HepG2 (cell line): ENCODE measurements around the gene ALDH16A1. TPM values are rescaled to one million over a fixed set of nuclear protein-coding genes. Genes with fewer than 3 reads are reported as not detected.
A peak's percentile ranks its signal among the peaks of the same experiment; 100 is the strongest.

Experiments
- CENPT ChIP-seq: sonication (generic); formaldehyde crosslinking; IDR thresholded peaks from 2 replicates; pipeline ENCODE4 v1.8.0; 2022; ENCODE audit warnings: low read depth, mild to moderate bottlenecking, moderate library complexity, missing genetic modification reagents
- CREB1 ChIP-seq, 2 experiments: fragments of 450-650 bp in 1 of 2; IDR thresholded peaks; 2 replicates each; pipeline ENCODE4 v1.6.1; 2016 to 2017; ENCODE audit warnings: control low read depth in 1 of 2, mild to moderate bottlenecking in 1 of 2, missing compliant biosample characterization in 1 of 2, missing genetic modification characterization in 1 of 2
- GPN1 ChIP-seq: sonication (generic); formaldehyde crosslinking; IDR thresholded peaks from 2 replicates; pipeline ENCODE4 v1.5.1; 2020; ENCODE audit warnings: missing genetic modification reagents, borderline replicate concordance
- MAFF ChIP-seq: IDR thresholded peaks from 2 replicates; pipeline ENCODE4 v1.6.1; 2011; ENCODE audit warnings: low read depth, low read length, improper control_type of control experiment
- ZFYVE20 ChIP-seq: sonication (generic); formaldehyde crosslinking; IDR thresholded peaks from 2 replicates; pipeline ENCODE4 v1.8.0; 2023; ENCODE audit warnings: low read depth, mild to moderate bottlenecking, moderate library complexity, missing genetic modification reagents, borderline replicate concordance
- ZNF101 ChIP-seq: sonication (generic); formaldehyde crosslinking; IDR thresholded peaks from 2 replicates; pipeline ENCODE4 v1.4.0; 2020; ENCODE audit warnings: mild to moderate bottlenecking, low read depth, missing genetic modification reagents, borderline replicate concordance
- ZNF30 ChIP-seq: sonication (generic); formaldehyde crosslinking; IDR thresholded peaks from 2 replicates; pipeline ENCODE4 v1.5.0; 2020; ENCODE audit warnings: mild to moderate bottlenecking, missing genetic modification reagents
- ZNF850 ChIP-seq: sonication (generic); formaldehyde crosslinking; conservative IDR thresholded peaks from 2 replicates; pipeline ENCODE4 v1.9.0; 2021; ENCODE audit warnings: mild to moderate bottlenecking, missing genetic modification reagents
- polyA plus RNA-seq, 8 experiments: library from polyadenylated mRNA; depleted of rRNA in 3 of 8; stranded (reverse) in 7 of 8; unstranded in 1 of 8; fragments of >200 nt; fragmentation: Illumina TruSeq in 4 of 8; extraction: Trizol in 4 of 8; gene quantifications; 2 replicates each; pipeline versions ENCODE4 v1.2.1 to v1.2.3, GENCODE V29; 2011 to 2016; ENCODE audit warnings: low read depth in 4 of 8, missing spikeins in 1 of 8, mixed read lengths in 1 of 8; ENCODE audit not compliant: insufficient read depth in 1 of 8
- total RNA-seq, 5 experiments: library from RNA; depleted of rRNA; stranded (reverse); fragments of >200 nt; fragmentation: Illumina TruSeq; extraction: Trizol; gene quantifications; 2 replicates each; pipeline ENCODE4 v1.2.3, GENCODE V29; 2016; ENCODE audit warnings: low read depth in 1 of 5
- TF ChIP-seq, protein P1 (sequence below): sonication (generic); formaldehyde crosslinking; IDR thresholded peaks from 2 replicates; pipeline ENCODE4 v1.4.0; 2020; ENCODE audit warnings: mild to moderate bottlenecking, missing genetic modification reagents
- TF ChIP-seq, protein P2 (sequence below), 2 experiments: sonication (generic) in 1 of 2; formaldehyde crosslinking in 1 of 2; IDR thresholded peaks; 2 replicates each; pipeline versions ENCODE4 v1.6.1 to v1.9.0; 2014 to 2022; ENCODE audit warnings: antibody characterized with exemption in 1 of 2, borderline replicate concordance in 1 of 2, inconsistent platforms in 1 of 2, low read depth in 1 of 2, missing genetic modification reagents in 1 of 2
- TF ChIP-seq, protein P3 (sequence below): fragments of 450-650 bp; IDR thresholded peaks from 2 replicates; pipeline ENCODE4 v1.6.1; 2016

ALDH16A1 gene
- total and polyA plus RNA-seq, 2 of the 13 experiments (the other 11 are each of a cell fraction or from before 2014, with no cell fraction given), result 8.4 to 34.9 TPM

DNA sequence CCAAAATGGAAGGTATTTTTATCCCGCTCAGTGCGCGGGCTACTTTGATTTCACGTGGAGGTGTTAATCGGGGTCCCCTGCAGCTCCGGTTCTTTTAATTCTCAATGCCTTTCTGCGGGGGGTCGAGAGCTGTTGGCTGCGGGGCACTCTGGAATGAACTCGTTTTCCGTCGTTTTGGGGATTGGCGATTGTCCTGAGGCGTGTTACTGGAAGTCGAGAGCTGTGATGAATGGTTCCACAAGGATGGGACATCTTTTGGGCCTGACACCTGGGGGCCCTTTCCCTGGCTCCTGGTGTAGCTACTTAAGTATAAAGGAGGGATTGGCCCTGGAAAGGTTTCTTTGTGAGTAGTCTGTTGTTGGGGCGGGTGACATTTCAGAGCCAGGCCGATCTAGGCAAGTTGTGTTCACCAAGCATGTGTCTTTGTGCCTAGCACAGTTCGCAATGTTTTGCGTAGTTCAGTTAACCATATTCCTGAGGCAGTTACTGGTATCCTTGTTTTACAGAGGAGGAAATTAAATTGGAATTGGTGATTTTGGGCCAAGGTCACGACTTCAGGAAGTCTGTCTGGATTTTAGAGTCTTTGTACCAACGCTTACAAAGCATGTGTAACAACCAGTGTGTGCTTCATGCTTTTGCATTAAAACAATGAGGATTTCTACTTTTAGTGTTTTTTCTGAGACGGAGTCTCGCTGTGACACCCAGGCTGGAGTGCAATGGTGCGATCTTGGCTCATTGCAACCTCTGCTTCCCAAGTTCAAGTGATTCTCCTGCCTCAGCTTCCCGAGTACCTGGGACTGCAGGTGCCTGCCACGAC lies 35.2 kb downstream of the ALDH16A1 start (continued):
- TF ChIP-seq, protein P1, sequence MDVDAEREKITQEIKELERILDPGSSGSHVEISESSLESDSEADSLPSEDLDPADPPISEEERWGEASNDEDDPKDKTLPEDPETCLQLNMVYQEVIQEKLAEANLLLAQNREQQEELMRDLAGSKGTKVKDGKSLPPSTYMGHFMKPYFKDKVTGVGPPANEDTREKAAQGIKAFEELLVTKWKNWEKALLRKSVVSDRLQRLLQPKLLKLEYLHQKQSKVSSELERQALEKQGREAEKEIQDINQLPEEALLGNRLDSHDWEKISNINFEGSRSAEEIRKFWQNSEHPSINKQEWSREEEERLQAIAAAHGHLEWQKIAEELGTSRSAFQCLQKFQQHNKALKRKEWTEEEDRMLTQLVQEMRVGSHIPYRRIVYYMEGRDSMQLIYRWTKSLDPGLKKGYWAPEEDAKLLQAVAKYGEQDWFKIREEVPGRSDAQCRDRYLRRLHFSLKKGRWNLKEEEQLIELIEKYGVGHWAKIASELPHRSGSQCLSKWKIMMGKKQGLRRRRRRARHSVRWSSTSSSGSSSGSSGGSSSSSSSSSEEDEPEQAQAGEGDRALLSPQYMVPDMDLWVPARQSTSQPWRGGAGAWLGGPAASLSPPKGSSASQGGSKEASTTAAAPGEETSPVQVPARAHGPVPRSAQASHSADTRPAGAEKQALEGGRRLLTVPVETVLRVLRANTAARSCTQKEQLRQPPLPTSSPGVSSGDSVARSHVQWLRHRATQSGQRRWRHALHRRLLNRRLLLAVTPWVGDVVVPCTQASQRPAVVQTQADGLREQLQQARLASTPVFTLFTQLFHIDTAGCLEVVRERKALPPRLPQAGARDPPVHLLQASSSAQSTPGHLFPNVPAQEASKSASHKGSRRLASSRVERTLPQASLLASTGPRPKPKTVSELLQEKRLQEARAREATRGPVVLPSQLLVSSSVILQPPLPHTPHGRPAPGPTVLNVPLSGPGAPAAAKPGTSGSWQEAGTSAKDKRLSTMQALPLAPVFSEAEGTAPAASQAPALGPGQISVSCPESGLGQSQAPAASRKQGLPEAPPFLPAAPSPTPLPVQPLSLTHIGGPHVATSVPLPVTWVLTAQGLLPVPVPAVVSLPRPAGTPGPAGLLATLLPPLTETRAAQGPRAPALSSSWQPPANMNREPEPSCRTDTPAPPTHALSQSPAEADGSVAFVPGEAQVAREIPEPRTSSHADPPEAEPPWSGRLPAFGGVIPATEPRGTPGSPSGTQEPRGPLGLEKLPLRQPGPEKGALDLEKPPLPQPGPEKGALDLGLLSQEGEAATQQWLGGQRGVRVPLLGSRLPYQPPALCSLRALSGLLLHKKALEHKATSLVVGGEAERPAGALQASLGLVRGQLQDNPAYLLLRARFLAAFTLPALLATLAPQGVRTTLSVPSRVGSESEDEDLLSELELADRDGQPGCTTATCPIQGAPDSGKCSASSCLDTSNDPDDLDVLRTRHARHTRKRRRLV (CRISPR knock-in tag), result 0 out of 2 replicates have a peak, but pooled peaks have one; percentile 9
- TF ChIP-seq ZNF30 (CRISPR knock-in tag), result no peak
- no peak for TF ChIP-seq CENPT (CRISPR knock-in tag)
- TF ChIP-seq GPN1, result no peak
- TF ChIP-seq ZNF850 (CRISPR knock-in tag), result 0 out of 2 replicates have a peak, but pooled peaks have one; percentile 33
- no peak for TF ChIP-seq MAFF
- no peak for TF ChIP-seq ZNF101 (CRISPR knock-in tag)
- no peak for TF ChIP-seq ZFYVE20
- TF ChIP-seq, protein P2, sequence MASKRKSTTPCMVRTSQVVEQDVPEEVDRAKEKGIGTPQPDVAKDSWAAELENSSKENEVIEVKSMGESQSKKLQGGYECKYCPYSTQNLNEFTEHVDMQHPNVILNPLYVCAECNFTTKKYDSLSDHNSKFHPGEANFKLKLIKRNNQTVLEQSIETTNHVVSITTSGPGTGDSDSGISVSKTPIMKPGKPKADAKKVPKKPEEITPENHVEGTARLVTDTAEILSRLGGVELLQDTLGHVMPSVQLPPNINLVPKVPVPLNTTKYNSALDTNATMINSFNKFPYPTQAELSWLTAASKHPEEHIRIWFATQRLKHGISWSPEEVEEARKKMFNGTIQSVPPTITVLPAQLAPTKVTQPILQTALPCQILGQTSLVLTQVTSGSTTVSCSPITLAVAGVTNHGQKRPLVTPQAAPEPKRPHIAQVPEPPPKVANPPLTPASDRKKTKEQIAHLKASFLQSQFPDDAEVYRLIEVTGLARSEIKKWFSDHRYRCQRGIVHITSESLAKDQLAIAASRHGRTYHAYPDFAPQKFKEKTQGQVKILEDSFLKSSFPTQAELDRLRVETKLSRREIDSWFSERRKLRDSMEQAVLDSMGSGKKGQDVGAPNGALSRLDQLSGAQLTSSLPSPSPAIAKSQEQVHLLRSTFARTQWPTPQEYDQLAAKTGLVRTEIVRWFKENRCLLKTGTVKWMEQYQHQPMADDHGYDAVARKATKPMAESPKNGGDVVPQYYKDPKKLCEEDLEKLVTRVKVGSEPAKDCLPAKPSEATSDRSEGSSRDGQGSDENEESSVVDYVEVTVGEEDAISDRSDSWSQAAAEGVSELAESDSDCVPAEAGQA (IDR thresholded peaks at IDR 0.05; ENCODE audit: low read depth), result no peak
- TF ChIP-seq, protein P2 (CRISPR knock-in tag; IDR thresholded peaks at IDR 0.05; ENCODE audit: borderline replicate concordance), result no peak
- TF ChIP-seq, protein P3, sequence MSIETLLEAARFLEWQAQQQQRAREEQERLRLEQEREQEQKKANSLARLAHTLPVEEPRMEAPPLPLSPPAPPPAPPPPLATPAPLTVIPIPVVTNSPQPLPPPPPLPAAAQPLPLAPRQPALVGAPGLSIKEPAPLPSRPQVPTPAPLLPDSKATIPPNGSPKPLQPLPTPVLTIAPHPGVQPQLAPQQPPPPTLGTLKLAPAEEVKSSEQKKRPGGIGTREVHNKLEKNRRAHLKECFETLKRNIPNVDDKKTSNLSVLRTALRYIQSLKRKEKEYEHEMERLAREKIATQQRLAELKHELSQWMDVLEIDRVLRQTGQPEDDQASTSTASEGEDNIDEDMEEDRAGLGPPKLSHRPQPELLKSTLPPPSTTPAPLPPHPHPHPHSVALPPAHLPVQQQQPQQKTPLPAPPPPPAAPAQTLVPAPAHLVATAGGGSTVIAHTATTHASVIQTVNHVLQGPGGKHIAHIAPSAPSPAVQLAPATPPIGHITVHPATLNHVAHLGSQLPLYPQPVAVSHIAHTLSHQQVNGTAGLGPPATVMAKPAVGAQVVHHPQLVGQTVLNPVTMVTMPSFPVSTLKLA, result no peak
- no peak for TF ChIP-seq CREB1 (IDR thresholded peaks at IDR 0.05)
- TF ChIP-seq CREB1 (CRISPR knock-in tag; IDR thresholded peaks at IDR 0.05), result no peak
